H1 (cell line): ENCODE results near the gene PSMG2. TPM values are rescaled to one million over a fixed set of nuclear protein-coding genes. Genes with fewer than 3 reads are reported as not detected.

Experiments
- BCL11A ChIP-seq, 2 experiments: IDR thresholded peaks; one replicate each; pipeline ENCODE4 v1.6.1; 2011; ENCODE audit warnings: low read depth in 2 of 2, low read length in 2 of 2, mild to moderate bottlenecking in 2 of 2
- polyA plus RNA-seq, 7 experiments: library from polyadenylated mRNA; depleted of rRNA in 3 of 7; stranded (reverse) in 5 of 7; unstranded in 2 of 7; fragments of >200 nt in 5 of 7; fragments of 200-250 nt in 2 of 7; gene quantifications; 1 replicate in 5 of 7; 2 replicates in 1 of 7; 4 replicates in 1 of 7; pipeline versions ENCODE4 v1.2.1 to v1.2.3, GENCODE V29; 2011 to 2013; ENCODE audit warnings: missing spikeins in 2 of 7, mixed read lengths in 2 of 7
- total RNA-seq: library from RNA; stranded (reverse); fragmentation: NEBNext Ultra II Directional; extraction: Animal tissue kit (Norgen Biotek cat#: 25700); gene quantifications from 2 replicates; pipeline ENCODE4 v1.2.1, GENCODE V29; 2021
- TF ChIP-seq, protein P1 (sequence below): fragments of 300-600 bp; sonication (generic); IDR thresholded peaks from 2 replicates; pipeline ENCODE4 v1.7.1; 2012; ENCODE audit warnings: low read length, moderate library complexity, mild to moderate bottlenecking, inconsistent platforms; ENCODE audit not compliant: insufficient replicate concordance

Gene PSMG2
- total and polyA plus RNA-seq, 2 of the 8 experiments (the other 6 are each of a cell fraction or from before 2014, with no cell fraction given): 52.9 to 79.3 TPM

DNA sequence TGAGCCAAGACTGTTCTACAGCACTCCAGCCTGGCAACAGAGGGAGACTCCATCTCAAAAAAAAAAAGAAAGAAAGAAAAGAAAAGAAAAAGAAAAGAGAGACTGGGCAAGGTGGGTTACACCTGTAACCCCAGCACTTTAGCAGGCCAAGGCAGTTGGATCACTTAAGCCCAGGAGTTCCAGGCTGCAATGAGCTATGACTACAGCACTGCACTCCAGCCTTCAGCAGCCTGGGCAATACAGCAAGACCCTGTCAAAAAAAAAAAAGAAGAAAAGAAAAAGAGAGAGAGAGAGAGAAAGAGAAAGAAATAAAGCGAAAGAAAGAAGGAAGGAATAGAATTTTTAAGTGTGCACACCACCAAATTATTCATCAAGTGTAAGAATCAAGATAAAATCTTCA is 47.9 kb upstream of the PSMG2 start (continued):
- TF ChIP-seq, protein P1, sequence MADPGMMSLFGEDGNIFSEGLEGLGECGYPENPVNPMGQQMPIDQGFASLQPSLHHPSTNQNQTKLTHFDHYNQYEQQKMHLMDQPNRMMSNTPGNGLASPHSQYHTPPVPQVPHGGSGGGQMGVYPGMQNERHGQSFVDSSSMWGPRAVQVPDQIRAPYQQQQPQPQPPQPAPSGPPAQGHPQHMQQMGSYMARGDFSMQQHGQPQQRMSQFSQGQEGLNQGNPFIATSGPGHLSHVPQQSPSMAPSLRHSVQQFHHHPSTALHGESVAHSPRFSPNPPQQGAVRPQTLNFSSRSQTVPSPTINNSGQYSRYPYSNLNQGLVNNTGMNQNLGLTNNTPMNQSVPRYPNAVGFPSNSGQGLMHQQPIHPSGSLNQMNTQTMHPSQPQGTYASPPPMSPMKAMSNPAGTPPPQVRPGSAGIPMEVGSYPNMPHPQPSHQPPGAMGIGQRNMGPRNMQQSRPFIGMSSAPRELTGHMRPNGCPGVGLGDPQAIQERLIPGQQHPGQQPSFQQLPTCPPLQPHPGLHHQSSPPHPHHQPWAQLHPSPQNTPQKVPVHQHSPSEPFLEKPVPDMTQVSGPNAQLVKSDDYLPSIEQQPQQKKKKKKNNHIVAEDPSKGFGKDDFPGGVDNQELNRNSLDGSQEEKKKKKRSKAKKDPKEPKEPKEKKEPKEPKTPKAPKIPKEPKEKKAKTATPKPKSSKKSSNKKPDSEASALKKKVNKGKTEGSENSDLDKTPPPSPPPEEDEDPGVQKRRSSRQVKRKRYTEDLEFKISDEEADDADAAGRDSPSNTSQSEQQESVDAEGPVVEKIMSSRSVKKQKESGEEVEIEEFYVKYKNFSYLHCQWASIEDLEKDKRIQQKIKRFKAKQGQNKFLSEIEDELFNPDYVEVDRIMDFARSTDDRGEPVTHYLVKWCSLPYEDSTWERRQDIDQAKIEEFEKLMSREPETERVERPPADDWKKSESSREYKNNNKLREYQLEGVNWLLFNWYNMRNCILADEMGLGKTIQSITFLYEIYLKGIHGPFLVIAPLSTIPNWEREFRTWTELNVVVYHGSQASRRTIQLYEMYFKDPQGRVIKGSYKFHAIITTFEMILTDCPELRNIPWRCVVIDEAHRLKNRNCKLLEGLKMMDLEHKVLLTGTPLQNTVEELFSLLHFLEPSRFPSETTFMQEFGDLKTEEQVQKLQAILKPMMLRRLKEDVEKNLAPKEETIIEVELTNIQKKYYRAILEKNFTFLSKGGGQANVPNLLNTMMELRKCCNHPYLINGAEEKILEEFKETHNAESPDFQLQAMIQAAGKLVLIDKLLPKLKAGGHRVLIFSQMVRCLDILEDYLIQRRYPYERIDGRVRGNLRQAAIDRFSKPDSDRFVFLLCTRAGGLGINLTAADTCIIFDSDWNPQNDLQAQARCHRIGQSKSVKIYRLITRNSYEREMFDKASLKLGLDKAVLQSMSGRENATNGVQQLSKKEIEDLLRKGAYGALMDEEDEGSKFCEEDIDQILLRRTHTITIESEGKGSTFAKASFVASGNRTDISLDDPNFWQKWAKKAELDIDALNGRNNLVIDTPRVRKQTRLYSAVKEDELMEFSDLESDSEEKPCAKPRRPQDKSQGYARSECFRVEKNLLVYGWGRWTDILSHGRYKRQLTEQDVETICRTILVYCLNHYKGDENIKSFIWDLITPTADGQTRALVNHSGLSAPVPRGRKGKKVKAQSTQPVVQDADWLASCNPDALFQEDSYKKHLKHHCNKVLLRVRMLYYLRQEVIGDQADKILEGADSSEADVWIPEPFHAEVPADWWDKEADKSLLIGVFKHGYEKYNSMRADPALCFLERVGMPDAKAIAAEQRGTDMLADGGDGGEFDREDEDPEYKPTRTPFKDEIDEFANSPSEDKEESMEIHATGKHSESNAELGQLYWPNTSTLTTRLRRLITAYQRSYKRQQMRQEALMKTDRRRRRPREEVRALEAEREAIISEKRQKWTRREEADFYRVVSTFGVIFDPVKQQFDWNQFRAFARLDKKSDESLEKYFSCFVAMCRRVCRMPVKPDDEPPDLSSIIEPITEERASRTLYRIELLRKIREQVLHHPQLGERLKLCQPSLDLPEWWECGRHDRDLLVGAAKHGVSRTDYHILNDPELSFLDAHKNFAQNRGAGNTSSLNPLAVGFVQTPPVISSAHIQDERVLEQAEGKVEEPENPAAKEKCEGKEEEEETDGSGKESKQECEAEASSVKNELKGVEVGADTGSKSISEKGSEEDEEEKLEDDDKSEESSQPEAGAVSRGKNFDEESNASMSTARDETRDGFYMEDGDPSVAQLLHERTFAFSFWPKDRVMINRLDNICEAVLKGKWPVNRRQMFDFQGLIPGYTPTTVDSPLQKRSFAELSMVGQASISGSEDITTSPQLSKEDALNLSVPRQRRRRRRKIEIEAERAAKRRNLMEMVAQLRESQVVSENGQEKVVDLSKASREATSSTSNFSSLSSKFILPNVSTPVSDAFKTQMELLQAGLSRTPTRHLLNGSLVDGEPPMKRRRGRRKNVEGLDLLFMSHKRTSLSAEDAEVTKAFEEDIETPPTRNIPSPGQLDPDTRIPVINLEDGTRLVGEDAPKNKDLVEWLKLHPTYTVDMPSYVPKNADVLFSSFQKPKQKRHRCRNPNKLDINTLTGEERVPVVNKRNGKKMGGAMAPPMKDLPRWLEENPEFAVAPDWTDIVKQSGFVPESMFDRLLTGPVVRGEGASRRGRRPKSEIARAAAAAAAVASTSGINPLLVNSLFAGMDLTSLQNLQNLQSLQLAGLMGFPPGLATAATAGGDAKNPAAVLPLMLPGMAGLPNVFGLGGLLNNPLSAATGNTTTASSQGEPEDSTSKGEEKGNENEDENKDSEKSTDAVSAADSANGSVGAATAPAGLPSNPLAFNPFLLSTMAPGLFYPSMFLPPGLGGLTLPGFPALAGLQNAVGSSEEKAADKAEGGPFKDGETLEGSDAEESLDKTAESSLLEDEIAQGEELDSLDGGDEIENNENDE: no peak
- TF ChIP-seq BCL11A (IDR thresholded peaks at IDR 0.05; ENCODE audit: low read depth in 2 of 2, low read length in 2 of 2): no peak
